Natural killer cell (primary cell): ENCODE data around the gene MASP1. TPM values are rescaled to one million over a fixed set of nuclear protein-coding genes. Genes with fewer than 3 reads are reported as not detected.

Experiments
- ATAC-seq, 3 donors: fragments of 150-1000 bp in 2 of 3; fragments of 200-7000 bp in 1 of 3; cut with Tn5 transposase; 1 replicate in 1 of 3; 2 replicates in 2 of 3; pipeline ENCODE4 v1.10.0; 2021; ENCODE audit warnings: mild to moderate bottlenecking in 2 of 3, moderate library complexity in 2 of 3
- DNase-seq, 2 donors: peaks; one replicate each; pipeline versions ENCODE4 v3.0.0 to v3.0.0-alpha.2; 2013 to 2021; ENCODE audit warnings: mixed read lengths in 1 of 2
- H3K27ac ChIP-seq: one replicate; pipeline ENCODE4 v1.5.1; 2013; ENCODE audit warnings: mild to moderate bottlenecking, low read length
- H3K27me3 ChIP-seq: one replicate; pipeline ENCODE4 v1.6.1; 2013; ENCODE audit warnings: low read length; ENCODE audit not compliant: control insufficient read depth, insufficient read depth
- H3K36me3 ChIP-seq: one replicate; pipeline ENCODE4 v1.6.1; 2013; ENCODE audit warnings: low read length; ENCODE audit not compliant: control insufficient read depth, insufficient read depth
- H3K4me1 ChIP-seq: one replicate; pipeline ENCODE4 v1.6.1; 2013; ENCODE audit warnings: low read length; ENCODE audit not compliant: control insufficient read depth, insufficient read depth
- H3K4me3 ChIP-seq: one replicate; pipeline ENCODE4 v1.5.1; 2013; ENCODE audit warnings: low read length
- H3K9me3 ChIP-seq: one replicate; pipeline ENCODE4 v1.6.1; 2013; ENCODE audit warnings: low read length; ENCODE audit not compliant: control insufficient read depth, insufficient read depth
- H3K27ac Mint-ChIP-seq, 2 donors: one replicate each; pipeline ENCODE4 v1.8.0; 2022; ENCODE audit warnings: mild to moderate bottlenecking in 2 of 2, mixed read lengths in 2 of 2, moderate library complexity in 1 of 2
- H3K27me3 Mint-ChIP-seq, 2 donors: one replicate each; pipeline ENCODE4 v1.8.0; 2022; ENCODE audit warnings: low read depth in 2 of 2, mixed read lengths in 2 of 2
- H3K36me3 Mint-ChIP-seq: one replicate; pipeline ENCODE4 v1.8.0; 2022; ENCODE audit warnings: mixed read lengths
- H3K4me1 Mint-ChIP-seq, 2 donors: one replicate each; pipeline ENCODE4 v1.8.0; 2022; ENCODE audit warnings: mixed read lengths in 2 of 2
- H3K4me3 Mint-ChIP-seq: one replicate; pipeline ENCODE4 v1.8.0; 2022; ENCODE audit warnings: mild to moderate bottlenecking, moderate library complexity, mixed read lengths
- H3K9me3 Mint-ChIP-seq, 2 donors: one replicate each; pipeline ENCODE4 v1.8.0; 2022; ENCODE audit warnings: mixed read lengths in 2 of 2
- CTCF ChIP-seq: fragments of 200-600 bp; IDR thresholded peaks from one replicate; pipeline ENCODE4 v1.8.0; 2022; ENCODE audit warnings: antibody characterized with exemption
- WGBS: methylation state at CpG from one replicate; pipeline ENCODE4 v1.1.7; 2013; ENCODE audit warnings: missing lambda C conversion rate; ENCODE audit not compliant: insufficient coverage; 5-methylcytosine and 5-hydroxymethylcytosine counted together
- intact Hi-C: fragments of 100-400 bp; cut with micrococcal nuclease; formaldehyde crosslinking; loops from one replicate; pipeline ENCODE4 v1.14.2; 2022
- total RNA-seq, 4 donors: library from RNA; stranded (reverse); fragments of 120-200 nt in 1 of 4; gene quantifications; one replicate each; pipeline versions ENCODE4 v1.2.3 to v1.2.4, GENCODE V29; 2013 to 2022

MASP1 gene
- total RNA-seq, 3 donors from 2014 or later (not counting 1 experiment from before 2014, with no cell fraction given): not detected

GRCh38 chr3:187291001-187291511 lies 481 bp downstream of the MASP1 start:
- ATAC-seq (no peak), DNase-seq (no peak)
- no peak overlapping the region for H3K27ac Mint-ChIP-seq
- H3K4me1 Mint-ChIP-seq: no peaks in the 10 kb centered on the region
- TF ChIP-seq CTCF: no peak
- Histone ChIP-seq H3K27me3 (no peaks in the 10 kb centered on the region), H3K4me1 (no peaks in the 10 kb centered on the region), H3K27ac (no peak overlapping the region), H3K36me3 (no peaks in the 10 kb centered on the region), H3K9me3 (no peaks in the 10 kb centered on the region), H3K4me3 (no peak overlapping the region)
- WGBS: 32% methylated on average over 6 of the region's 6 CpGs
- peaks cover 31 to 34% of the 10 kb centered on the region in 2 donors for H3K27me3 Mint-ChIP-seq
- H3K36me3 Mint-ChIP-seq: no peaks in the 10 kb centered on the region
- H3K9me3 Mint-ChIP-seq: no peaks in the 10 kb centered on the region
- intact Hi-C loops: no loop called here
- no peak overlapping the region for H3K4me3 Mint-ChIP-seq

GRCh38 chr3:187290503-187290902 lies 1.0 kb downstream of the MASP1 start:
- Mint-ChIP-seq H3K27ac (no peak overlapping the region), H3K27me3 (peaks cover 32 to 38% of the 10 kb centered on the region in 2 donors), H3K4me1 (no peaks in the 10 kb centered on the region), H3K36me3 (no peaks in the 10 kb centered on the region), H3K4me3 (no peak overlapping the region), H3K9me3 (no peaks in the 10 kb centered on the region)
- ATAC-seq (no peak), DNase-seq (no peak)
- Histone ChIP-seq H3K9me3 (no peaks in the 10 kb centered on the region), H3K27ac (no peak overlapping the region), H3K4me1 (no peaks in the 10 kb centered on the region), H3K4me3 (no peak overlapping the region), H3K36me3 (no peaks in the 10 kb centered on the region), H3K27me3 (no peaks in the 10 kb centered on the region)
- no peak for TF ChIP-seq CTCF
- intact Hi-C loops: no loop called here
- WGBS: 82% methylated on average over 1 of the region's 1 CpG

- H3K4me3 Mint-ChIP-seq: no peak overlapping the region
- H3K36me3 Mint-ChIP-seq: no peaks in the 10 kb centered on the region
- ATAC-seq: no peak
- no peaks in the 10 kb centered on the region for H3K4me1 Mint-ChIP-seq
- DNase-seq: no peak
- H3K9me3 Mint-ChIP-seq: no peaks in the 10 kb centered on the region
- H3K27me3 Mint-ChIP-seq: peaks cover 41 to 46% of the 10 kb centered on the region in 2 donors
- Histone ChIP-seq H3K27ac (no peak overlapping the region), H3K4me3 (no peak overlapping the region), H3K27me3 (no peaks in the 10 kb centered on the region), H3K36me3 (no peaks in the 10 kb centered on the region), H3K9me3 (no peaks in the 10 kb centered on the region), H3K4me1 (no peaks in the 10 kb centered on the region)
- intact Hi-C loops: no loop called here
- WGBS: 82% methylated on average over 14 of the region's 14 CpGs
- no peak for TF ChIP-seq CTCF
- H3K27ac Mint-ChIP-seq: no peak overlapping the region
Measured at GRCh38 chr3:187288855-187289605, 2.5 kb downstream of the MASP1 start.
